Left hindlimb (tissue), 1 donor: ENCODE results near the gene POMGNT1.

Experiments
- DNase-seq: peaks from one replicate; pipeline ENCODE4 v3.0.0-alpha.2; 2018

The POMGNT1 gene

DNA sequence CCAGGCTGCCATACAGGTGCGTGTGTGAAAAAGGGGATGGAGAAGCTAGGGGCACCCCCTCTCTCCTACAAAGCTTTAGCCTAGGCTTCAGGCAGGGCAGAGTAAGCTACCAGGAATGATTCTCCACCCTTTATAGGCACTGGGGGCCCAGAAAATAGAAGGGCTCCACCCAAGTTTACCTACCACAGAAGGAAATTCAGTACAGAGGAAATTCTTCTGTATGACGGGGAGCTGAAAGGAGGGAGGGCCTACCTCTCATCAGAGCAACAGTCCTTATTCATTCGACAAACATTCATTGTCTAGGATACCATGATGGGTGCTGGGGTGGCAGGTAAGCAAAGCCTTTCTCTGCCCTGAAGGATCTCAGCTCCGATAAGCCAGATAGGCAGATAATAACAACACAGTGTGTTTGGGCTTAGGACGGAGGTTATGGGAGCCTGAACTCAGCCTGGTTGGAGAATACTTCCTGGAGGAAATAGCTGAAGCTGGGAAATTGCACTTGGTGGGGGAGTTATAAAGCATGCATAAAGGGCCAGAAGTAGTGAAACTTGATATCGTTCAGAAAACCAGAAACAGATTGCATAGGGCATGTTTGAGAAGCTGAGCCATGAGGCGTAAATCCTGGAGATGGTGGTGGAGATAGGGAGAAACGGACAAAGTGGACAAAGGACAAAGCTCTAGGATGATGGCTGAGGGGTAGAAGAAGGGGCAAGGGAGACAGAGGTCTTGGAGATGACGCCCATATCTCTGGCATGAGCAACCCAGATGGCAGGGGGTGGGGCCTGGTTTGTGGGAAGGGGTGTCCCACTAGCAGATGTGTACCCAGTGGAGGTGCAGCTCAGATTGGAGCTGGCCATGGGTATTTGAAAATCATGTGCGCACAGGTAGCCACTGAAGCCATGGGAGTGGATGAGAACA is 16.6 kb downstream of the POMGNT1 start:
- peak; percentile 7 for DNase-seq

DNA sequence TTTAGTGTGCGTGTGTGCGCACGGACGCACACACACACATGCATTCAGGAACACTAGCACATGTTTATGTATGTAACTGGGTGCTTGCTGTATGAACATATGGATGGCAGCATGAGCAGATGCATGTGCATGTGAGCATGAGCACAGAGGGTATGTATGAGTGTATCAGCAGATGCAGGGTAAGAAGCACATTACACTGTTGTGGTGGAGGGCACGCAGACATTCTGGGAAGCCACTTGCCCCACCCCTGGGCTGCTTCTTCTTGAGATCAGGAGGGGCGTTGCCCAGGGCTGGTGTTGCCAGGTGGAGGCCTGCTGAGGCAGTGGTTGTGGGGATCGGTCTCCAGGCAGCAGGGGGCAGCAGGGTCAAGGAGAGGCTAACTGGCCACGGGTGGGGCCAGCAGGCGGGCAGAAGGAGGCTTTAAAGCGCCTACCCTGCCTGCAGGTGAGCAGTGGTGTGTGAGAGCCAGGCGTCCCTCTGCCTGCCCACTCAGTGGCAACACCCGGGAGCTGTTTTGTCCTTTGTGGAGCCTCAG is 18.1 kb downstream of the POMGNT1 start:
- no peak for DNase-seq

DNA sequence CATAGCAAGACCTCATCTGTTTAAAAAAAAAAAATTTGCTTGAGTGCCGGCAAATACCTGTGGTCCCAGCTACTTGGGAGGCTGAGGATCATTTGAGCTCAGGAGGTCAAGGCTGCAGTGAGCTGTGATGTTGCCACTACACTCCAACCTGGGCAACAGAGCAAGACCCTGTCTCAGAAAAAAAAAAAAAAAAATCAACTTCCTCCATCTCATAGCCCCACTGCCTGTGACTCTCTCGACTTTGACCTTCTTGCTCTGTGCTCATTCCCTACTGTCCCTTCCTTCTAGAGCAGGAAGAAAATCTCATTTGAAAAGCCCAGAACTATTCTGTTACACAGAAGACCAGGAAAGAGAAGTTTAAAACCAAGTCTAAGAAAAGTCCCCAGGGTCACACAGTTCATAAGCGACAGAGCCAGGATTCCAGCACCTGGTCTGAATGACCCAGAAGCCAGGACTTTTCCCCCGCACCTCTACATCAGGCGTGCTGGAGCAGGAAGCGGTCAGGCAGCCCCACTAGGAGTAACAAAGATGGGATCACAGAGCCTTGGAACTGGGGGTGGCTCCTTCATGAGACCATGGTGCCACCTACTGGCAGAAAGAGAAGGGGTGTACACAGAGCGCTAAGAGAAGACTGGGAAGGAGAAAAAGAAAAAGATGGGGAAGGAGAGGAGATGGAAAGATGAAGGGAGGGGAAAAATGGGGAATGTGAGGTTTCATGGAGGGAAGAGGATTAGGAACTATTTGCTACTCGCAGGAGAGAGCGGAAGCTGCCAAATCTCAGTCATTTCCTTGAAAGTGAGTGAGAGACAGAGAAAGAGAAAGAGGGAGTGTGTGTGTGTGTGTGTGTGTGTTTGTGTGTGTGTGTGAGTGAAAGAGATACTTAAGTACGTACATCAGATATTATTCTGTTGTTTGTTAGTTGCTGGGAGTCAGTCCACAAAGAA is 18.8 kb downstream of the POMGNT1 start:
- peak; percentile 87 for DNase-seq

DNA sequence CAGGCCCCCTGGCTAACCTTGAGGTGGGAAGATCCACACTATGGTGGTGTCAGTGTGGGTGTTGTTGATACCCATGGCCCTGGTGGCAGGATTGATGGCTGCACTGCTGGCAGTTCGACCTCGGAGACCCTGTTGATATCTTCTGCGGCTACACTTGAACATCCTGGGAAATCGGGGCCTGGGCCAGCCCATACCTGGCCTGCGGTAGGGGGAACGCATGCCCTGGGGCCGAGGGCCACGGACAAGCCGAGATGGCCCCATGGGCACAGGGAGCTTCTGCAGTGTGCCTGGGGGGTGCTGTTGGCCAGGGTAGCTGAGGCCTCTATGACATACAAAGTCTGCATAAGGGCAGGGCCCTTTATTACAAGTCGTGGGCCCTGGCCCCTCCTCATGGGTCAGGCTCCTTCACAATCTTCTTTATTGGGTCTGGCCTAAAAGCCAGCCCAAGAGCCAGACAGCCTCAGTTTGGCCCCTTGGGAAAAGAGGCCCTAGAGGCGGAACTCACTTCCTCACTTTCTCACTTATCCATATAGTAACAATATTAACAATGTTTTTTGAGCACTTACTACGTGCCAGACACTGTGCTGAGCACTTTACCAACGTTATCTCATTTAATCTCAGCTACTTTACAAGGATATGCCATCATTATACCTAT is 21.9 kb downstream of the POMGNT1 start, which contains the start of gene P3R3URF:
Gene P3R3URF (minus strand): TSS at position 278 of the 655 bp plus-strand sequence. CDS start 17 bp downstream, at position 261.
- DNase-seq: no peak

DNA sequence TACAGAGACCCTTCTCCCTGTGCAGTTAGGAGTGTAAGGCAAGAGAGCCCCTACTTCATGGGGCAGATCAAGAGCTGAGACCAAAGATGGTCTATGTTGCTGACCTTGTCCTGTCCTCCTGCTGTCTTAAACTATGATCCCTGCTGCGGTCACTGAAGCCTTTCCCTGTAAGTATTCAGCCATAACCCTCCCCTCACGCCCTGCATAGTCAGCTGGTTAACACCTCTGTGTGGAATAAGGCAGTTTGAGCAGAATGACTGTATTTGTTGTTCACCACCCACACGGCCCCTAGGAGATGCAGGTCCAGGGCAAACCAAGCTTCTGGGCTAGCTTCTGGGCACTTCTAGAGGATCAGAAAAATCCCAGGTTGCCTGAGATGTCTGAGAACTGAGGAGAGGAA is 23.0 kb downstream of the POMGNT1 start:
- no peak for DNase-seq

DNA sequence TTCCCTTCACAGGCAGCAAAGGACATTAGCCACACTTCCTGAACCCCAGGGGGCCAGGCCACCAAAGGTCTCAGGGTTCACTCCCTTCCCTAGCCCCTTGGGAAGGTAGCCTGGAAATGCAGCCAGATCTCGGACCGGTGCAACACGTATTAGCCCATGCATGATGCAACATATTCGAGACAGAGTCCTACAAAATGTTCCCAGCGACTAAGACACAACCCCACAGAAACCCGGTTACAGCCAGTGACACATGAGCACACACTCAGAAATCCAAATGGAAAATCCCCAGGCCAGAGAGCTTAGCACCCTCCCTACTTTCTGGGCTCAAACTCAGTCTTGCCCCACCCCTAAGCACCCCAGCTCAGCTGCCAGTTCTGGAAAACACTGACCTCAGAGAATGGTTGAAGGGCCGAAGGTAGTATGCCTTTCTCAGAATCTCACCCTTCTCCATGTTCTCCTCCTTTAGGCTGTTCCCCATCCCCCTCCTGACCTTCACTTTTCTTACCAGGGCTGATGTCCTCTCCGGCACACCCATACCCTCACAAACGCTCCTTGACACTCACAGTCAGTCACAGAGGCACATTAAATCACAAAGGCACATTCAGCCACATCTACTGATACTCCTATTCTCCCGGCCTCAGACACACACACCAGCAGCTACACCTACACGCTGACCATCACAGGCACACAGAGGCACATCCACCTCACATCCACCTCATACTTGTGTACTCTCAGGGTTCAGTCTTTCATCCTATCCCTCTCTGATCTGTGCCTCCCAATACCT is 23.6 kb downstream of the POMGNT1 start, which contains the start of gene TSPAN1:
Gene TSPAN1 (plus strand): TSS at position 640 of the 784 bp plus-strand sequence. CDS start 6,021 bp downstream, outside the sequence.
- DNase-seq: no peak

DNA sequence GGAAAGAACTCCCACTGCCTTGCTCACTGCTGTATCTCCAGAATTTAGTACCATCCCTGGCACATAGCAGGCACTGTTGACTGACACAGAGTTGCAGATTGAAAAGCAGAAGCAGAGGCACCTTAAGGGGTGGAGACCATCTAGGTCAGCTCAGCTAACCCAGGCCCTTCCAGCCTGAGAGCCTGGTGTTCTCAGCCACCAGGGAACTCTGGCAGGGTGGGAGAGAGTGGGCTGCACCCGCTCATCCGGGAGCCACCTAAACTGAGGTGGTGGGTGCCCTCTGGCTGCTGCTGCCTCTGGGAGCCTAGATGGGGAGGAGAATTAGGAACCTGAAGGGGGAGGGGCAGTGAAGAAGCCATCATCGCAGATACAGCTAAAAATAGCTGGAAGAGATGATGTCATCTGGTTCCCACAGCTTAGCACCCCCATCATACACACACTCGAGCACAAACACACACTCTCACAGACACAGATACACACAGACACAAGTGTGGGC is 24.8 kb downstream of the POMGNT1 start:
- no peak for DNase-seq

DNA sequence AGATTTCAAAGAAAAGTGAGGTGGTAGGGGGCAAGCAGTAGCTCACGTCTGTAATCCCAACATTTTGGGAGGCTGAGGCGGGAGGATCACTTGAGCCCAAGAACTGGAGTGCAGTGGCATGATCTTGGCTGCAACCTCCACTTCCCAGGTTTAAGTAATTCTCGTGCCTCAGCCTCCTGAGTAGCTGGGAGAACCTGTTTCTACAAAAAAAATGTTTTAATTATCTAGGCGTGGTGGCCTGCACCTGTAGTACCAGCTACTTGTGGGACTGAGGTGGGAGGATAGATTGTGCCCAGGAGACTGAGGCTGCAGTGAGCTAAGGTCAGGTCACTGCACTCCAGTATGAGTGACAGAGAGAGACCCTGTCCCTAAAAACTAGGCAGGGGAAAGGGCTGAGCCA is 25.9 kb downstream of the POMGNT1 start:
- DNase-seq: no peak

DNA sequence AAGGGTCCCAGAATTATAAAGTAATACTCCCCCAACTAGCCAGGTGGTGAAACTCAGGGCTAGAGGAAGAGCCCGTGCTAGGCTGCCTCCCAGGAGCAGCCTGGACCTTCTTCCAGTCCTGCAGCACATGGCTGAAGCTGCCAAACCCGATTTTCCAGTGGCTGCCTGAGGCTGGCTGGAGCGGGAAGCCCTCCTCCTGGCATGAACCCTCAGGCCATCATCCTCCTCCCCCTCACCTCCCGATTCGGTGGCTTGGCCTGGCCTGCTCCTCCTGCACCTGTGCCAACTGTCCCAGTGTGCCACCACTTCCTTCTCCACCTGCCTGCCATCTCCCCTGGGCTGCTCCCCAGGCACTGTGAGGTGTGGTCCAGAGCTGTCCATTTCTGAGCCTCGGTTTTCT is 26.4 kb downstream of the POMGNT1 start:
- DNase-seq: no peak

DNA sequence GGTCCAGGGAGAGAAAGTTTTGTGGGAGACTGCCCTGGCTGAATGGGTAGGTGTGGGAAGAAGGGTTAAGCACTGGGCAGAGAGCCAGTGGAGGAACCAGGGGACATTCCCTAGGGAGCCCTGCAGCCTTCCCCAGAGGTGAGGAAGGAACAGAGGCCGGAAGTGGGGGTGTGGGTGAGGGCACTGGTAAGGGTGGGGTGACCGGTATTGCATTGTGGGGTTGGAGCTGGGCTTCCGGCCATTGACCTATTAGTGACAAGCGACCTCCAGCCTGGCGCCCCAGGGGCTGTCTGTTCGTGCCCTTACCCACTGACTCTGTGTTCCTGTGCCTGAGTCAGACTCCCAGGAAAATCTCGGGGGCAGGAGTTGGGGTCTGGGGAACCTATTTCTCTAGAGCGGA is 26.9 kb downstream of the POMGNT1 start:
- DNase-seq: no peak

DNA sequence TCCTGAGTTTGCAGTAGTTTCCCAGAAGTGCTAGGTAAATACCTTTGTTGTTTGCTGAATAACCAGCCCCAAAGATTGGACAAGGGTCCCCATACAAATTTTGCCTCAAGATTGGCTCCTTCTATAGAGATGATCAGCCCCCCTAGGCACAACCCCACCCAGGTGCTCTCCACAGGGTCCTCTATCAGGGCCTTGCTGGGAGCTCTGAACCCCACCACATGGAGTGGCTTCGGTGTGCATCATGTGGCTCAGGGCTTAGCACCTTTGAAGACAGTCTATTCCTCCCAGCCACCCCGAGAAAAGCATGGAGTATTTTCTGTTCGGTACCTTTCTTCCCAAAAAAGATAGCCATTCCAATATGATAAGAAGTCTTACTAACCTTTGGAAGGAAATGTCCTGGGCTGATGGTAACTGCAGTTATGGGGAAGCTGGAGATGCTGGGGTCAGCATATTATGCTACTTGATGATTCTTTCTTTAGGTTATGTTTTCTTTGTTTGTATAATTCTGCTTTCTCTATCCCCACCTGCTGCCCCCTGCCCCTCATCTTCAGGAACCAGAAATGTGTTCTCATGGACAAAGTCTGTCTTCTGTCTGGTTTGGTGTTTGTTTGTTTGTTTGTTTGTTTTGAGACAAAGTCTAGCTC is 28.3 kb downstream of the POMGNT1 start:
- DNase-seq: no peak

DNA sequence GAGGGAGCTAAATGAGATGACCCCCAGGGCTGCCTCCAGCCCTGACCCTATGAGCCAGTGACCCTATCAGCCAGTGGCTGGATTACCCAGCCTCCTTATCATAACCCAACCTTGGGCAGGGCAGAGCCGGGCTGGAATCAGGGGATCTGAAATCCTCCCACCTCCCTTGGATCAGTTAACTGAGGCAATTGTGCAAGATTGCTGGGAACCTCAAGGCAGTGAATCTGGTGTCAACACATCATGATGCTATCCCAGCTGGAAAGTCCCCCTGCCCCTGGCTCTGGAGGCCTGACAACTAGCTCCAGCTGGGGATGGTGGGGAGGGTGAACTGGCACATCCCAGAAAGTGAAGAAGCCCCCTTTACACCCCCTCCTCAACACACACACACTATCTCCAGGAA is 29.8 kb downstream of the POMGNT1 start:
- no peak for DNase-seq

DNA sequence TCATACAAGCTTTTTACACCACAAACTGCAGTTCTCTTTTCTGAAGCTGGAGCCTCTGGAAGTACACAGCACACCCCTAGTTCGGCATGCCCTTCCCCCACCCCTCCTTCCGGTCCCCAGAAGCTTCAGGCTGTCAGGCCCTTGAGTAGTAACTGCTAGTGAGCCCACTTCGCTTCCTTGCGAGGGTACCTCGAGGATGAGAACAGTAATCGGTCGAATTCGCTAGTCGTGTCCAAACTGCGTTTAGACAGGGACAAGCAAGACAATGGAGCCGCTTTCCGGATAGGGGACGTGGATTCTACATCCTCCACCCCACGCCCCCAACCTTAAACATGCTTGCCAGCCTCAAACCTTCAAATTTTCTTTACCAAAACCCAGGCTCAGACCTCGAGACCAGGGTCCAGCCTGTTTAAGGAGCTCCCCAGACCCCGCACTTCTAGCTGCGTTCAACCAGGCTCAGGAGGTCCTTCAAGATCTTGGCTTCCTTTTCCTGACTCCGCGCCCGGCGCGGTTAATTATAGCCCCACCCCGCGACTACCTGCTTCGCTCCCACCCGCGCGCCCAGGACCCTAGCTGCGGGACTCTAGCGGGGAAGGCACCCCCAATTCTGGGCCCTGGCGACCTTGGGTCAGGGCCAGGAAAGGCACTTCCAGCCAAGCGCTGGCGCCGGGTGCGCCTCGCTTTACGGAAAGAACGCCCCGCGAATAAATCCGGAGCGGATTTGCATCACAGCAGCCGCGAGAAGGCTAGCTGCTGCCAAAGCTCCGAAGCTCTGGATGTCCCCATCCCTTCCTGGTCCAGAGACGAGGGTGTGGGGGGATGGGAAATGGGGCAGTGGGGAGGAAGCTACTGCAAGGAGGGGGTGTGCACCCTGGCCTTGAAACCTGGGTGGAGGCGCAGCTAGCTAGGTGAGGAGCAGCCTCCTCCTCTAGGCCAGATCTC is 31.4 kb downstream of the POMGNT1 start:
- DNase-seq: no peak

DNA sequence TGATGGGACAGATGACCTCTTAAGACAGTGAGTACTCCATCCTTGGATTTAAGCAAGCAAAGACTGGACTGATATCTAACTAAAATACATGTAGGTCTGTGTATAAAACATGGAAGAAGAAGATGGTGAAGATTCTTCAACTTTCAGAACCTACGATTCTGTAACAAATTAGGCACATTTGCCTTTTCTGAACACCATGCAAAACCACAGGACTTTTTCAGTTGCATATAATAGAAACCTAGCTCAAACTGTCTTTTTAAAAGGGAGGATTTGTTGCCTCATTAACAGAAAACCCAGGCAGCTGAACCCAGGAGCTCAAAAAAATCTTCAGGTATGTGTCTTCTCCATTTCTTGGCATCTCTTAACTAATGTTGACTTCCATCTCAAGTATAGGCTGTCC is 38.0 kb downstream of the POMGNT1 start:
- DNase-seq: no peak

DNA sequence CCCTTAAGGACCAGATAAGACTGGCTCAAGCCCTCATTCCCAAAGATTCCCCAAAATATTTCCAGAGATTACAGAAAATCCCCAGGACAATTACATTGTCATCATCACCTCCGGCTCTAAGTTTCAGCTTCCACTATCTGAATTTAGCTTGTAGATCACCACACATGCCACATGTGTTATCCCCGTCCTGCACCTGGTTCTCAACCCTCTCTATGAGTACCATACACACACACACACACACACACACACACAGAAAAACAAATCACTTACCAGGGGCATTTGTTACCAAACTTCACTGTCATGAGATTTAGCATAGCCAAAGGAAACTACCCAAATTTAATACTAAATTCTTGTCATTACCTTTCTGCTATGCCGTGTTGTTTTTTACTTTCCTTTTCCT is 38.7 kb downstream of the POMGNT1 start:
- DNase-seq: no peak

DNA sequence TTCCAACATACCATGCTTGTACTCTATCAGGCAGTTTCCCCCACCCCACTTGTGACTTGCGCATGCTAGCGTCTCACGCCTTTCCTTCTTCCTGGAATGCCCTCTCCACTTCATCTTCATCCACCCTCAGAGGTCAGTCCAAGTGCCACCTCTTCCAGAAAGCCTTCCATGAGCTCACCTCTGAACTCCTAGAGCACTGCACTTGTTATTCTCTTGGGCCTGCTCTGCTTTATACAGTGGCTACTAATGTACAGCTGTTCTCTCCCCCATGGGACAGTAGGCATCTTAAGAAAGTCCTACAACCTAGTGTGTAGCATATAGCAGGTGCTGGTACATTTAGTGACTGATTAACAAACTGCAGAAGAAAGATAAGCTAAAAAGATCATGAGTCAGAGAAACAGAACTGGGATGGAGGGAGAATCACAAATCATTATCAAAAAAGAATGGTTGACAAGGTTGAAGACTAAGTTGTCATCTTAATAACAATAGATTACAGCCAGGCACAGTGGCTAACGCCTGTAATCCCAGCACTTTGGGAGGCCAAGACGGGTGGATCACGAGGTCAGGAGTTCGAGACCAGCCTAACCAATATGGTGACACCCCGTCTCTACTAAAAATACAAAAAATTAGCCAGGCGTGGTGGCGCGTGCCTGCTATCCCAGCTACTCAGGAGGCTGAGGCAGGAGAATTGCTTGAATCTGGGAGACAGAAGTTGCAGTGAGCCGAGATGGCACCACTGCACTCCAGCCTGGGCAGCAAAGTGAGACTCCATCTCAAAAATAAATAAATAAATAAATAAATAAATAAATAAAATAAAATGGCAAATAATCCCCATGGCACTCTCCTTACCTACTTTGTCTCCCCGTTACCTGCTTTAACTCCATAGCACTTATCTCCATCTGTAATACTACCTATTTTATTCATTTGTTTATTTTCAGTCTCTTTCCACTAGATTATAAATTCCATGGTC is 39.6 kb downstream of the POMGNT1 start:
- no peak for DNase-seq

DNA sequence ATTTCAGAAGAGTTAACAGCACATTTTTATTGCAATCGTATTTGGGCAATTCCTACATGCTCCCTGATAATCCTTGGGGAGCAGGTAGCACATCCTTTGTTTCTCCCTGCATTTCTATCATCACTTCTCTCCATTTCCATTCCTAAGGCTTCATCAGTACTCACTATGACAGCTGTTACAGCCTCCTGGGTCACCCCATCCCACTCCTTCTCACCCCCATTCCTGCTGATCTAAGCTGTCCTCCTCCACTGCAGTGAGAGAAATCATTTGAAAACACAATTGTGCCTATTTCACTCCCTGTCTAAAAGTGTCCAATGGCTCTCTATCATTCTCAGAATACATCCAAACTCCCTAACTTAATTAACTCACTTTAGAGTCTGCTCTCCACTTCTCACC is 40.3 kb downstream of the POMGNT1 start:
- DNase-seq: no peak

DNA sequence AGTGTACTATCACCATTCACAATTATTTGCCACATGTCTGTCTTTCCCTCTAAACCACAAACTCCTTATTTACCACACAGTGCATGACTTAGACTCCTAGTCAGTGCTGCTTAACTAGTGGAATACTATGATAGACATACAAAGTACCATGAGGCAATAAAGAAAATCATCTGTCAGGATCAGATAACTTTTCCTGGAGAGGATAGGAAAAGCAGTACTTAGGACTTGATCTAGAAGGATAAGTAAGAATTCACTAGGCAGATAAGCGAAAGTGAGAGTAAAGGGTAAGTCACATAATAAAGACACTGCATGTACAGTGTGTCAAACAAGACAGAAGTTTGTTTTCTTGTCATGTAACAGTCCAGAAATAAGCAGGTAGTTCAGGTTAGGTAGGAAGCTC is 44.5 kb downstream of the POMGNT1 start:
- no peak for DNase-seq

DNA sequence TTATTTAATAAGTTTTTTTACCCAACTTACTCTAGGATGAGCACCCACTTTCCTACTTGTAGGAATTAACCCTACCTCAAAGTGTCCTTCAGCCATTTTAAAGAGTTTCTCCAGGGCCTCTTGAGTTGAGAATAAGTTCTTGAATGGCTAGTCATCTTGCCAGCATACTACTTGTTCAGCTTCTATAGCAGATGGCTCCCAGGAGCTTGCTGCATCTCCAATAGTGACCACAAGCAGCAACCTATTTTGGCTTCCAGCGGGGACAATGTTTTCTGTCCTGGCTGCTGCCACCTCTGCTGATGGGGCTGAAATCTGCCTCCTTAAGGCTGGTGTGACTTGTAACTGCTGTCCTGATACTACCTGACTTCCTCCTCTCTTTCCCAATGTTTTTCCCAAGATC is 45.0 kb downstream of the POMGNT1 start:
- no peak for DNase-seq
